Tibial nerve (tissue), 4 donors: ENCODE data around the gene ZFPM1. TPM values are rescaled to one million over a fixed set of nuclear protein-coding genes. Genes with fewer than 3 reads are reported as not detected.

Experiments
- DNase-seq, 2 donors: peaks; one replicate each; pipeline ENCODE4 v3.0.0-alpha.2; 2019; ENCODE audit warnings: low spot score in 2 of 2
- H3K27ac ChIP-seq, 4 donors: fragments of 200-600 bp; sonication (generic) in 3 of 4; one replicate each; pipeline ENCODE4 v1.5.1; 2017 to 2019; ENCODE audit warnings: mild to moderate bottlenecking in 1 of 4
- H3K27me3 ChIP-seq, 2 donors: fragments of 200-600 bp; sonication (generic) in 1 of 2; one replicate each; pipeline versions ENCODE4 v1.5.1 to v1.6.0; 2017 to 2019
- H3K36me3 ChIP-seq, 3 donors: fragments of 200-600 bp; sonication (generic); one replicate each; pipeline ENCODE4 v1.5.1; 2018 to 2019
- H3K4me1 ChIP-seq, 4 donors: fragments of 200-600 bp; sonication (generic) in 3 of 4; one replicate each; pipeline ENCODE4 v1.5.1; 2017 to 2019
- H3K4me3 ChIP-seq, 4 donors: fragments of 200-600 bp; sonication (generic) in 3 of 4; one replicate each; pipeline ENCODE4 v1.5.1; 2017 to 2019; ENCODE audit warnings: mild to moderate bottlenecking in 1 of 4, moderate library complexity in 1 of 4
- H3K9me3 ChIP-seq, 4 donors: fragments of 200-600 bp; sonication (generic) in 3 of 4; one replicate each; pipeline ENCODE4 v1.5.1; 2017 to 2019
- EP300 ChIP-seq, 2 donors: sonication (generic); formaldehyde crosslinking; IDR thresholded peaks; one replicate each; pipeline ENCODE4 v1.6.1; 2017; ENCODE audit warnings: antibody characterized with exemption in 2 of 2, mild to moderate bottlenecking in 1 of 2
- POLR2A ChIP-seq, 2 donors: fragments of 450-650 bp; IDR thresholded peaks; one replicate each; pipeline ENCODE4 v1.6.1; 2017; ENCODE audit warnings: antibody characterized with exemption in 2 of 2, mild to moderate bottlenecking in 2 of 2, moderate library complexity in 2 of 2
- WGBS, 2 donors: methylation state at CpG; one replicate each; pipeline ENCODE4 v1.1.5; 2018; 5-methylcytosine and 5-hydroxymethylcytosine counted together
- total RNA-seq, 4 donors: library from RNA; depleted of rRNA; stranded (reverse); fragments of >200 nt; gene quantifications; one replicate each; pipeline ENCODE4 v1.1.0, GENCODE V29; 2016
- TF ChIP-seq, protein P1 (sequence below), 5 experiments: fragments of 200-600 bp in 3 of 5; fragments of 450-650 bp in 2 of 5; sonication (generic) in 3 of 5; IDR thresholded peaks; one replicate each; pipeline ENCODE4 v1.5.1; 2016 to 2019; ENCODE audit warnings: antibody characterized with exemption in 5 of 5, mild to moderate bottlenecking in 3 of 5, moderate library complexity in 2 of 5

Gene ZFPM1
- total RNA-seq, 4 donors from 2014 or later = 0.44 to 1.2 (median 0.71) TPM

DNA sequence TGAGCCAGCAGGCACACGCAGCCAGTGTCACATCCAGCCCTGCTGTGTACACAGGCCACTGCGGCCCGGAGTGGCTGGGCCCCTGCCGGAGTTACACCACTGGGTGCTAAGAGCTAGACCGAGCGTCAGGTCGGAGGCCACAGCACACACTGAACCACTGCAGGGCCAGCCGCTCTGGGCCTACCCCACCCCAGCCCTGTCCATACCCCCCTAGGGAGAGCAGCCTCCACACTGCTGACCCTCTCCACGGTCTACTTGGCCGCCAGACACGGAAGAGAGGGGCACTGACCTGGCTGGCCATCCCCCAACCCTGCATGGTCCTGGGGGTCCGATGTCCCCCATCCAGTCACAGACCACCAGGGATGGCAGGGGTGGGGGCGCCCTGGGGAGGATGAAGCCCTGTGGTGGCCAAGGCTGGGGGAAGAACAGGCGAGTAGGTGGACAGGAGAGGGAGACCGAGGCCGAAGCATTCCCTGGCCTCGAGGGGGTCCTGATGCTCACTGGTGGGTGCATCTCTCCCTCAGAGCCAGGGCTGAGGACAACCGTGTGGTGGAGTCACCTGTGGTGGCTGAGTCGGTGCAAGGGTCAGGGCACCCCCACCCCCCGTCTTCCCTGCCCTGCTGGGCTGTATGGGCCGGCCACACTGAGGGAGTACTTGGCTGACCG, 82.2 kb downstream of the ZFPM1 start:
- Histone ChIP-seq H3K36me3 (peaks cover 0 to 18% (median 0%) of the 10 kb centered on the region in 3 donors), H3K4me1 (peaks cover 0 to 46% (median 9%) of the 10 kb centered on the region in 4 donors), H3K4me3 (peak overlapping the region; percentile 42 to 91 (median 66)), H3K9me3 (no peaks in the 10 kb centered on the region), H3K27me3 (peaks cover 0 to 17% of the 10 kb centered on the region in 2 donors), H3K27ac (peak overlapping the region in 1 of 4 donors; percentile 48)
- no peak for TF ChIP-seq EP300 (IDR thresholded peaks at IDR 0.05)
- DNase-seq = no peak
- WGBS, 2 donors = 68 to 73% methylated on average over 19 to 22 of the region's 22 CpGs

DNA sequence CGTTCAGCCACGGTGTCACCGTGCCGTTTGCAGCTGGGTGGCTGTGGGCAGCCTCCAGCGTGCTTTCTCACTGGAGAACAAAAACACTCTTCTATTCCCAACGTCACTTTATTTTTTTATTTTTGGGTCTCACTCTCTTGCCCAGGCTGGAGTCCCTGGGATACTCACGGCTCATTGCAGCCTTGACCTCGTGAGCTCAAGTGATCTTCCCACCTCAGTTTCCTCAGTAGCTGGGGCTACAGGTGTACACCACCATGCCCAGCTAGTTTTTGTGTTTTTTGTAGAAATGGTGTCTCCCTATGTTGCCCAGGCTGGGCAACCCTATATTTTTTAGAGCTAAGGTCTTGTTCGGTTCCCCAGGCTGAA, 82.8 kb downstream of the ZFPM1 start:
- 71 to 80% methylated on average over 9 of the region's 9 CpGs for WGBS, 2 donors
- Histone ChIP-seq H3K27me3 (peaks cover 0 to 22% of the 10 kb centered on the region in 2 donors), H3K4me1 (peaks cover 0 to 46% (median 9%) of the 10 kb centered on the region in 4 donors), H3K9me3 (no peaks in the 10 kb centered on the region), H3K36me3 (peaks cover 0 to 13% (median 0%) of the 10 kb centered on the region in 3 donors), H3K4me3 (no peak overlapping the region), H3K27ac (no peak overlapping the region)
- no peak for DNase-seq
- TF ChIP-seq POLR2A (IDR thresholded peaks at IDR 0.05) (no peak), EP300 (IDR thresholded peaks at IDR 0.05) (no peak)
- TF ChIP-seq, protein P1, sequence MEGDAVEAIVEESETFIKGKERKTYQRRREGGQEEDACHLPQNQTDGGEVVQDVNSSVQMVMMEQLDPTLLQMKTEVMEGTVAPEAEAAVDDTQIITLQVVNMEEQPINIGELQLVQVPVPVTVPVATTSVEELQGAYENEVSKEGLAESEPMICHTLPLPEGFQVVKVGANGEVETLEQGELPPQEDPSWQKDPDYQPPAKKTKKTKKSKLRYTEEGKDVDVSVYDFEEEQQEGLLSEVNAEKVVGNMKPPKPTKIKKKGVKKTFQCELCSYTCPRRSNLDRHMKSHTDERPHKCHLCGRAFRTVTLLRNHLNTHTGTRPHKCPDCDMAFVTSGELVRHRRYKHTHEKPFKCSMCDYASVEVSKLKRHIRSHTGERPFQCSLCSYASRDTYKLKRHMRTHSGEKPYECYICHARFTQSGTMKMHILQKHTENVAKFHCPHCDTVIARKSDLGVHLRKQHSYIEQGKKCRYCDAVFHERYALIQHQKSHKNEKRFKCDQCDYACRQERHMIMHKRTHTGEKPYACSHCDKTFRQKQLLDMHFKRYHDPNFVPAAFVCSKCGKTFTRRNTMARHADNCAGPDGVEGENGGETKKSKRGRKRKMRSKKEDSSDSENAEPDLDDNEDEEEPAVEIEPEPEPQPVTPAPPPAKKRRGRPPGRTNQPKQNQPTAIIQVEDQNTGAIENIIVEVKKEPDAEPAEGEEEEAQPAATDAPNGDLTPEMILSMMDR (IDR thresholded peaks at IDR 0.05) = no peak

DNA sequence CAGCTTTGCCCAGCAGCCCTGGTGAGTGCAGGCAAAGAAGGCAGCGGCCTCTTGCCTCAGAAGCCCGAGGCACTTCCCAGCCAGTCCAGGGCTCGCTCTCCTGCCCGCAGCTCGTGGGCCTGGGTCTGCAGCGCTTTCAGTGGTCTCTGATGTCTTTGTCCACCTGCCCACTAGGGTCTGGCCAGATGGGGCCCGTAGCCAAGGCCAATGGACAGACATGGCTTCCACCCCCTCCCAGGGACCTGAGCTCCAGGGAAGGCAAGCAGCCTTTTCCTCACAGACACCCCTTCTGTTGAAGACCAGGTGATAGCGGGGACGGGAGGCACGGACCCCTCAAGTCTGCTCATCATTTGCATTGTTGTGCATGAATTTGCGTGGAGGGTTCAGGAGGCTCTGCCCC, 83.4 kb downstream of the ZFPM1 start:
- no peak for TF ChIP-seq EP300 (IDR thresholded peaks at IDR 0.05)
- TF ChIP-seq POLR2A (IDR thresholded peaks at IDR 0.05) = no peak
- TF ChIP-seq, protein P1 (IDR thresholded peaks at IDR 0.05) = no peak
- no peak overlapping the region for H3K4me3 ChIP-seq
- no peaks in the 10 kb centered on the region for H3K9me3 ChIP-seq
- H3K4me1 ChIP-seq = peaks cover 0 to 43% (median 9%) of the 10 kb centered on the region in 4 donors
- no peak overlapping the region for H3K27ac ChIP-seq
- peaks cover 0 to 29% of the 10 kb centered on the region in 2 donors for H3K27me3 ChIP-seq
- DNase-seq = no peak
- peaks cover 0 to 10% (median 0%) of the 10 kb centered on the region in 3 donors for H3K36me3 ChIP-seq
- WGBS, 2 donors = 88 to 90% methylated on average over 11 of the region's 11 CpGs

DNA sequence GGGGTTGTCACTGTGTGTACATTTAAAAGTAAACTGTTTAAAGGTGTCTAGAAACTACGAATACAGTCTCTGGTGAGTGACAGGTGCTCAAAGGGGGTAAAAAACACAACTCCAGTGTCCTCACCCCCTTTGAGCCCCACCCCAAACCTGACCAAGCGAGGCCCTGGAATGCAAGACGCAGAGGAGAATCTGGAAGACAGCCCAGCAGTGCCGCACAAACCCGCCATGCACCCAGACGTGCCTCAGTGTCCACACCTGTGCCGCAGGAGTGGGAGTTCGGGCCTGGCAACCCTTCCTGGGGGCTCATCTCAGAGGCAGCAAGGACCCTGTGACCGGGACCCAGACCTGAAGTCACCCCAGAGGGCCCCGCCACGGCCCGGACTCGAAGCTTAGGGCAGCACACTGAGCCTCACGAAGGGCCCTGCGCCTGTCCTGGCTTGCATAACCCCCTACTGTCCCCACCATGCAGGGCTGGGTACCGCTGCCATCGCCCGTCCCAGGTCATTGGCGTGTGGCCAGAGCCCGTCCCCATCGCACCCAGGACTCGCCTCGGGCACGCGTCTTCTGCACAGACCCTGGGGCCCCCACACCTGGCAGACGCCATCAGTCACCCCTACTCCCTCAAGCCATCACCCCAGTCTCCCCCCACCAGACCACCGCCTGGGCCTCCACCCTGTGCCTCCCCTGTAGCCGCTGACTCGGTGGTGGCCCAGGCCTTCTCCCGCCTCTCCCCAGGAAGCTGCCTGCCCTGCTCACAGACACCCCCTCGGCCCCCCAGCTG, 84.1 kb downstream of the ZFPM1 start:
- WGBS, 2 donors = 69 to 78% methylated on average over 25 to 31 of the region's 31 CpGs
- TF ChIP-seq POLR2A (IDR thresholded peaks at IDR 0.05) (no peak), EP300 (IDR thresholded peaks at IDR 0.05) (no peak)
- TF ChIP-seq, protein P1 (IDR thresholded peaks at IDR 0.05) = no peak
- no peak for DNase-seq
- Histone ChIP-seq H3K4me3 (no peak overlapping the region), H3K4me1 (peaks cover 0 to 37% (median 9%) of the 10 kb centered on the region in 4 donors), H3K36me3 (peaks cover 0 to 10% (median 0%) of the 10 kb centered on the region in 3 donors), H3K27ac (no peak overlapping the region), H3K9me3 (peaks cover 0 to 2% (median under 1%) of the 10 kb centered on the region in 4 donors), H3K27me3 (peaks cover 0 to 34% of the 10 kb centered on the region in 2 donors)

DNA sequence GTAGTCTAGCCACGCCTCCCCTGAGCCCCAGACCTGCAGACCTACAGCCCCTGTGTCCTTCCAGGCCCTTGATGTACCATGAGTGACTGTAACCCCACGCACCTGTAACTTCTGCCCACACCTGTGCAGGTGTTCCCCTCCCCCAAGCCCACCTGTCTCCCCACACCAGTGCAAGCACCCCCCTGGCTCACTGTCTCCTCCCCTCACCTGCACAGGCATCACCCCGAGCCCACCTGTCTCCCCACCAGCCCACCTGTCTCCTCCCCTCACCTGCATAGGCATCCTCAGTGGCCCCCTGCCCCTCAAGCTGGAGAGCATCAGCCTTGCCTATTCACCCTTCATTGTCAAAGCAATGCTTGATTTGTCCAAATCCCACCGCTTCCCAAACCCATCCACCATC, 84.8 kb downstream of the ZFPM1 start:
- Histone ChIP-seq H3K4me3 (no peak overlapping the region), H3K9me3 (peaks cover 0 to 9% (median 4%) of the 10 kb centered on the region in 4 donors), H3K27ac (no peak overlapping the region), H3K4me1 (peaks cover 0 to 30% (median 9%) of the 10 kb centered on the region in 4 donors), H3K36me3 (peaks cover 0 to 10% (median 0%) of the 10 kb centered on the region in 3 donors), H3K27me3 (peaks cover 0 to 38% of the 10 kb centered on the region in 2 donors)
- whole genome bisulfite sequencing, 2 donors = 79 to 86% methylated on average over 4 of the region's 4 CpGs
- TF ChIP-seq POLR2A (IDR thresholded peaks at IDR 0.05) (no peak), EP300 (IDR thresholded peaks at IDR 0.05) (no peak)
- TF ChIP-seq, protein P1 (IDR thresholded peaks at IDR 0.05) = no peak
- DNase-seq = no peak
